ENCODE data around the gene ADARB1.

DNA sequence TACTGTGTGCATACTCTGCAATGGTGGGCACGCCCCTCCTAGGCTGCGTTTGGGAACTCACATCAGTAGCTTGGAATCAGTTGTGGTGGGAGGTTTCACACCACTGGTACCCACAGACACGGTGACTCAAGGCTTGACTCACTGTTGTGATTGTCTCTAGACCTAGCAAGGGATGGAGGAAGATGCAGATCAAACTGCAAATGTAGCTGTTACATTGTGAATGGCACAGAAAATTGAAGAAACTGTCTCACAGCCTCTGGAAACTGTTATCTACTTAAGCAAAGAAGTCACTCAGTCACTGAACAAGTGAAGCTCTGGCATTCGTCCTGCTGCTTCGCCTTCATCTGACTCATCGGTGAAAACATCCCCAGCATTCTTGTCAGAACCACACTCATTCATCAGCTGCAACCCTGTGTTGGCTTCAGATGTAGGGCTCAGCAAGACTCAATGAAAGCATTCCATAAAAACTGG, 153.8 kb downstream of the ADARB1 start:
- TF ChIP-seq, protein P1, sequence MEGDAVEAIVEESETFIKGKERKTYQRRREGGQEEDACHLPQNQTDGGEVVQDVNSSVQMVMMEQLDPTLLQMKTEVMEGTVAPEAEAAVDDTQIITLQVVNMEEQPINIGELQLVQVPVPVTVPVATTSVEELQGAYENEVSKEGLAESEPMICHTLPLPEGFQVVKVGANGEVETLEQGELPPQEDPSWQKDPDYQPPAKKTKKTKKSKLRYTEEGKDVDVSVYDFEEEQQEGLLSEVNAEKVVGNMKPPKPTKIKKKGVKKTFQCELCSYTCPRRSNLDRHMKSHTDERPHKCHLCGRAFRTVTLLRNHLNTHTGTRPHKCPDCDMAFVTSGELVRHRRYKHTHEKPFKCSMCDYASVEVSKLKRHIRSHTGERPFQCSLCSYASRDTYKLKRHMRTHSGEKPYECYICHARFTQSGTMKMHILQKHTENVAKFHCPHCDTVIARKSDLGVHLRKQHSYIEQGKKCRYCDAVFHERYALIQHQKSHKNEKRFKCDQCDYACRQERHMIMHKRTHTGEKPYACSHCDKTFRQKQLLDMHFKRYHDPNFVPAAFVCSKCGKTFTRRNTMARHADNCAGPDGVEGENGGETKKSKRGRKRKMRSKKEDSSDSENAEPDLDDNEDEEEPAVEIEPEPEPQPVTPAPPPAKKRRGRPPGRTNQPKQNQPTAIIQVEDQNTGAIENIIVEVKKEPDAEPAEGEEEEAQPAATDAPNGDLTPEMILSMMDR (IDR thresholded peaks at IDR 0.05; ENCODE audit: borderline replicate concordance, extremely low read depth, low read length, poor library complexity, severe bottlenecking) = no peak
- no peak for TF ChIP-seq EZH2 (IDR thresholded peaks at IDR 0.05; ENCODE audit: borderline replicate concordance, low read depth, low read length, severe bottlenecking)
